ENCODE results near the gene FARS2. TPM values are rescaled to one million over a fixed set of nuclear protein-coding genes. Genes with fewer than 3 reads are reported as not detected.

FARS2 gene
- total RNA-seq, 1 experiment from 2014 or later, result 15.0 TPM

DNA sequence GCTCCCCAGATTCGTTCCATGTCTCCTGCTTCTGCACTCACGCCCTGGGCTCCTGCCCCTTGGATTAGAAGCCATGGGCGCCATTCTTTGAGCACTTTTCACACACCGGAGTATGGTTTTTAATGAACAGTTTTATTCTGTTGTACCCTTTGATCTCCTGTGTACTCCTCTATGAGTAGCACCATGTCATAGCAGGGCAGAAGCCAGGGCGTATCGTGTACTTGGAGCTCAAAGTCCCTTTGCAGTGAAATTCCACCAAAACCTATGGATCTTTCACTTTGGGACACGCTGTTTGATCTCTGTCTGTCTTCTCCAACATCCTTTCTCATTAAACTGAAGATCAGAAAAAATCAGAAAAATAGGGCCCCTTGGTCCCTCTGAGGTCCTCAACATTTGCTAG lies 470.1 kb downstream of the FARS2 start:
- Mint-ChIP-seq H3K4me3 (no peak overlapping the region), H3K27ac (no peak overlapping the region), H3K9me3 (no peaks in the 10 kb centered on the region), H3K27me3 (ENCODE audit: low read depth) (no peaks in the 10 kb centered on the region), H3K4me1 (peaks cover 25% of the 10 kb centered on the region), H3K36me3 (no peaks in the 10 kb centered on the region)
- ATAC-seq, result no peak
- TF ChIP-seq, protein P1, sequence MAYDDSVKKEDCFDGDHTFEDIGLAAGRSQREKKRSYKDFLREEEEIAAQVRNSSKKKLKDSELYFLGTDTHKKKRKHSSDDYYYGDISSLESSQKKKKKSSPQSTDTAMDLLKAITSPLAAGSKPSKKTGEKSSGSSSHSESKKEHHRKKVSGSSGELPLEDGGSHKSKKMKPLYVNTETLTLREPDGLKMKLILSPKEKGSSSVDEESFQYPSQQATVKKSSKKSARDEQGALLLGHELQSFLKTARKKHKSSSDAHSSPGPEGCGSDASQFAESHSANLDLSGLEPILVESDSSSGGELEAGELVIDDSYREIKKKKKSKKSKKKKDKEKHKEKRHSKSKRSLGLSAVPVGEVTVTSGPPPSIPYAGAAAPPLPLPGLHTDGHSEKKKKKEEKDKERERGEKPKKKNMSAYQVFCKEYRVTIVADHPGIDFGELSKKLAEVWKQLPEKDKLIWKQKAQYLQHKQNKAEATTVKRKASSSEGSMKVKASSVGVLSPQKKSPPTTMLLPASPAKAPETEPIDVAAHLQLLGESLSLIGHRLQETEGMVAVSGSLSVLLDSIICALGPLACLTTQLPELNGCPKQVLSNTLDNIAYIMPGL (CRISPR knock-in tag; IDR thresholded peaks at IDR 0.05), result no peak
- TF ChIP-seq NFYB (CRISPR knock-in tag; conservative IDR thresholded peaks at IDR 0.05; ENCODE audit: low read depth), result no peak
- TF ChIP-seq, protein P2, sequence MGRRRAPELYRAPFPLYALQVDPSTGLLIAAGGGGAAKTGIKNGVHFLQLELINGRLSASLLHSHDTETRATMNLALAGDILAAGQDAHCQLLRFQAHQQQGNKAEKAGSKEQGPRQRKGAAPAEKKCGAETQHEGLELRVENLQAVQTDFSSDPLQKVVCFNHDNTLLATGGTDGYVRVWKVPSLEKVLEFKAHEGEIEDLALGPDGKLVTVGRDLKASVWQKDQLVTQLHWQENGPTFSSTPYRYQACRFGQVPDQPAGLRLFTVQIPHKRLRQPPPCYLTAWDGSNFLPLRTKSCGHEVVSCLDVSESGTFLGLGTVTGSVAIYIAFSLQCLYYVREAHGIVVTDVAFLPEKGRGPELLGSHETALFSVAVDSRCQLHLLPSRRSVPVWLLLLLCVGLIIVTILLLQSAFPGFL (CRISPR knock-in tag; IDR thresholded peaks at IDR 0.05; ENCODE audit: borderline replicate concordance), result no peak
- no peak for TF ChIP-seq TP53 (CRISPR knock-in tag; IDR thresholded peaks at IDR 0.05)
- no peak for TF ChIP-seq JUN (CRISPR knock-in tag; IDR thresholded peaks at IDR 0.05)
- no peak for TF ChIP-seq ZNF219 (CRISPR knock-in tag; IDR thresholded peaks at IDR 0.05; ENCODE audit: borderline replicate concordance)
- TF ChIP-seq SMAD3 (CRISPR knock-in tag; IDR thresholded peaks at IDR 0.05; ENCODE audit: borderline replicate concordance), result no peak
- CTCF ChIA-PET, result no interaction called here
- DNase-seq (ENCODE audit: low spot score), result no peak
- POLR2A ChIA-PET, result no interaction called here

DNA sequence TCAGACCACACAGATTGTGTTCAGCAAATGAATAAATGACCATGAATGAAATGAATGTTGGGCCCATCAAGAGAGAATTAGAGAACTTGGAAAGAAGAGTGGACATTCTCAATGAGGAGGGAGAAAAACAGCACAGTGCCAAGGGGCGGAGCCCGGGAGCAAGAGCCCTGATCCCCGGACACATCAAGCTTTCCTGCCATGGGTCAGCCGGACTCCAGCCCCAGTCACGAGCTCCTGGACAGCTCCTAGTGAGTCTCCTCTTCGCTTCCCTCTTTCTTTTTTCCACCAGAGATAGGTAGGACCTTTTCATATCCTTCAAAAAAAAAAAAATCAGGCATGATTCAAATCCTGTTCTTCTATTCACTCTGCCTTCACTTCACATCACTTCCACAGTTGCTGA lies 471.2 kb downstream of the FARS2 start:
- no peak for ATAC-seq
- no peak for DNase-seq (ENCODE audit: low spot score)
- Mint-ChIP-seq H3K4me3 (no peak overlapping the region), H3K36me3 (no peaks in the 10 kb centered on the region), H3K27me3 (ENCODE audit: low read depth) (no peaks in the 10 kb centered on the region), H3K4me1 (peaks cover 24% of the 10 kb centered on the region), H3K9me3 (no peaks in the 10 kb centered on the region), H3K27ac (no peak overlapping the region)
- CTCF ChIA-PET, result interaction anchor here (0.7 kb wide), 1 partner anchor 260 kb away, joined by 4 read pairs; no protein-coding TSS in a partner anchor
- POLR2A ChIA-PET, result no interaction called here
- no peak for TF ChIP-seq SOX15 (CRISPR knock-in tag; IDR thresholded peaks at IDR 0.05)
- TF ChIP-seq NR2C2 (CRISPR knock-in tag; IDR thresholded peaks at IDR 0.05), result no peak
- TF ChIP-seq, protein P3, sequence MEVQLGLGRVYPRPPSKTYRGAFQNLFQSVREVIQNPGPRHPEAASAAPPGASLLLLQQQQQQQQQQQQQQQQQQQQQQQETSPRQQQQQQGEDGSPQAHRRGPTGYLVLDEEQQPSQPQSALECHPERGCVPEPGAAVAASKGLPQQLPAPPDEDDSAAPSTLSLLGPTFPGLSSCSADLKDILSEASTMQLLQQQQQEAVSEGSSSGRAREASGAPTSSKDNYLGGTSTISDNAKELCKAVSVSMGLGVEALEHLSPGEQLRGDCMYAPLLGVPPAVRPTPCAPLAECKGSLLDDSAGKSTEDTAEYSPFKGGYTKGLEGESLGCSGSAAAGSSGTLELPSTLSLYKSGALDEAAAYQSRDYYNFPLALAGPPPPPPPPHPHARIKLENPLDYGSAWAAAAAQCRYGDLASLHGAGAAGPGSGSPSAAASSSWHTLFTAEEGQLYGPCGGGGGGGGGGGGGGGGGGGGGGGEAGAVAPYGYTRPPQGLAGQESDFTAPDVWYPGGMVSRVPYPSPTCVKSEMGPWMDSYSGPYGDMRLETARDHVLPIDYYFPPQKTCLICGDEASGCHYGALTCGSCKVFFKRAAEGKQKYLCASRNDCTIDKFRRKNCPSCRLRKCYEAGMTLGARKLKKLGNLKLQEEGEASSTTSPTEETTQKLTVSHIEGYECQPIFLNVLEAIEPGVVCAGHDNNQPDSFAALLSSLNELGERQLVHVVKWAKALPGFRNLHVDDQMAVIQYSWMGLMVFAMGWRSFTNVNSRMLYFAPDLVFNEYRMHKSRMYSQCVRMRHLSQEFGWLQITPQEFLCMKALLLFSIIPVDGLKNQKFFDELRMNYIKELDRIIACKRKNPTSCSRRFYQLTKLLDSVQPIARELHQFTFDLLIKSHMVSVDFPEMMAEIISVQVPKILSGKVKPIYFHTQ (CRISPR knock-in tag; IDR thresholded peaks at IDR 0.05), result no peak
- no peak for TF ChIP-seq NFATC4 (CRISPR knock-in tag; IDR thresholded peaks at IDR 0.05)
- TF ChIP-seq, protein P4, sequence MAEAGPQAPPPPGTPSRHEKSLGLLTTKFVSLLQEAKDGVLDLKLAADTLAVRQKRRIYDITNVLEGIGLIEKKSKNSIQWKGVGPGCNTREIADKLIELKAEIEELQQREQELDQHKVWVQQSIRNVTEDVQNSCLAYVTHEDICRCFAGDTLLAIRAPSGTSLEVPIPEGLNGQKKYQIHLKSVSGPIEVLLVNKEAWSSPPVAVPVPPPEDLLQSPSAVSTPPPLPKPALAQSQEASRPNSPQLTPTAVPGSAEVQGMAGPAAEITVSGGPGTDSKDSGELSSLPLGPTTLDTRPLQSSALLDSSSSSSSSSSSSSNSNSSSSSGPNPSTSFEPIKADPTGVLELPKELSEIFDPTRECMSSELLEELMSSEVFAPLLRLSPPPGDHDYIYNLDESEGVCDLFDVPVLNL (CRISPR knock-in tag; IDR thresholded peaks at IDR 0.05; ENCODE audit: borderline replicate concordance, low read depth), result no peak
- TF ChIP-seq TEAD1 (CRISPR knock-in tag; IDR thresholded peaks at IDR 0.05), result no peak
- TF ChIP-seq ZNF219 (CRISPR knock-in tag; IDR thresholded peaks at IDR 0.05; ENCODE audit: borderline replicate concordance), result no peak
- TF ChIP-seq SP1 (CRISPR knock-in tag; conservative IDR thresholded peaks at IDR 0.05), result no peak
- TF ChIP-seq GABPB1 (CRISPR knock-in tag; IDR thresholded peaks at IDR 0.05), result no peak
- TF ChIP-seq, protein P5, sequence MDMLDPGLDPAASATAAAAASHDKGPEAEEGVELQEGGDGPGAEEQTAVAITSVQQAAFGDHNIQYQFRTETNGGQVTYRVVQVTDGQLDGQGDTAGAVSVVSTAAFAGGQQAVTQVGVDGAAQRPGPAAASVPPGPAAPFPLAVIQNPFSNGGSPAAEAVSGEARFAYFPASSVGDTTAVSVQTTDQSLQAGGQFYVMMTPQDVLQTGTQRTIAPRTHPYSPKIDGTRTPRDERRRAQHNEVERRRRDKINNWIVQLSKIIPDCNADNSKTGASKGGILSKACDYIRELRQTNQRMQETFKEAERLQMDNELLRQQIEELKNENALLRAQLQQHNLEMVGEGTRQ (CRISPR knock-in tag; IDR thresholded peaks at IDR 0.05), result no peak
- TF ChIP-seq ZNF396 (CRISPR knock-in tag; IDR thresholded peaks at IDR 0.05; ENCODE audit: borderline replicate concordance), result no peak
- TF ChIP-seq, protein P6, sequence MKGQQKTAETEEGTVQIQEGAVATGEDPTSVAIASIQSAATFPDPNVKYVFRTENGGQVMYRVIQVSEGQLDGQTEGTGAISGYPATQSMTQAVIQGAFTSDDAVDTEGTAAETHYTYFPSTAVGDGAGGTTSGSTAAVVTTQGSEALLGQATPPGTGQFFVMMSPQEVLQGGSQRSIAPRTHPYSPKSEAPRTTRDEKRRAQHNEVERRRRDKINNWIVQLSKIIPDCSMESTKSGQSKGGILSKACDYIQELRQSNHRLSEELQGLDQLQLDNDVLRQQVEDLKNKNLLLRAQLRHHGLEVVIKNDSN (CRISPR knock-in tag; IDR thresholded peaks at IDR 0.05), result no peak
- TF ChIP-seq, protein P7, sequence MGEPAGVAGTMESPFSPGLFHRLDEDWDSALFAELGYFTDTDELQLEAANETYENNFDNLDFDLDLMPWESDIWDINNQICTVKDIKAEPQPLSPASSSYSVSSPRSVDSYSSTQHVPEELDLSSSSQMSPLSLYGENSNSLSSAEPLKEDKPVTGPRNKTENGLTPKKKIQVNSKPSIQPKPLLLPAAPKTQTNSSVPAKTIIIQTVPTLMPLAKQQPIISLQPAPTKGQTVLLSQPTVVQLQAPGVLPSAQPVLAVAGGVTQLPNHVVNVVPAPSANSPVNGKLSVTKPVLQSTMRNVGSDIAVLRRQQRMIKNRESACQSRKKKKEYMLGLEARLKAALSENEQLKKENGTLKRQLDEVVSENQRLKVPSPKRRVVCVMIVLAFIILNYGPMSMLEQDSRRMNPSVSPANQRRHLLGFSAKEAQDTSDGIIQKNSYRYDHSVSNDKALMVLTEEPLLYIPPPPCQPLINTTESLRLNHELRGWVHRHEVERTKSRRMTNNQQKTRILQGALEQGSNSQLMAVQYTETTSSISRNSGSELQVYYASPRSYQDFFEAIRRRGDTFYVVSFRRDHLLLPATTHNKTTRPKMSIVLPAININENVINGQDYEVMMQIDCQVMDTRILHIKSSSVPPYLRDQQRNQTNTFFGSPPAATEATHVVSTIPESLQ (CRISPR knock-in tag; IDR thresholded peaks at IDR 0.05), result no peak
- no peak for TF ChIP-seq NR1H2 (CRISPR knock-in tag; IDR thresholded peaks at IDR 0.05)
- no peak for TF ChIP-seq RELA (CRISPR knock-in tag; IDR thresholded peaks at IDR 0.05; ENCODE audit: borderline replicate concordance)
- no peak for TF ChIP-seq HMGA2 (CRISPR knock-in tag; IDR thresholded peaks at IDR 0.05)
- TF ChIP-seq, protein P2 (CRISPR knock-in tag; IDR thresholded peaks at IDR 0.05; ENCODE audit: borderline replicate concordance), result no peak
- TF ChIP-seq, protein P8, sequence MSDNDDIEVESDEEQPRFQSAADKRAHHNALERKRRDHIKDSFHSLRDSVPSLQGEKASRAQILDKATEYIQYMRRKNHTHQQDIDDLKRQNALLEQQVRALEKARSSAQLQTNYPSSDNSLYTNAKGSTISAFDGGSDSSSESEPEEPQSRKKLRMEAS (CRISPR knock-in tag; IDR thresholded peaks at IDR 0.05), result no peak
- no peak for TF ChIP-seq ZNF671 (CRISPR knock-in tag; IDR thresholded peaks at IDR 0.05)

Data from WTC11 (cell line).